Body of pancreas (tissue), 4 donors: Measurements from ENCODE around the gene S1PR2. TPM values are rescaled to one million over a fixed set of nuclear protein-coding genes. Genes with fewer than 3 reads are reported as not detected.

Source experiments
- ATAC-seq: fragments of 150-250 bp; one replicate; pipeline ENCODE4 v1.9.1; 2016
- DNase-seq, 4 donors: peaks; one replicate each; pipeline ENCODE4 v3.0.0-alpha.2; 2019
- H3K27ac ChIP-seq, 4 donors: fragments of 200-600 bp; sonication (generic); 1 replicate in 3 of 4; 2 replicates in 1 of 4; pipeline versions ENCODE4 v1.5.1 to v1.6.1; 2016 to 2019; ENCODE audit warnings: mild to moderate bottlenecking in 1 of 4, mixed read lengths in 1 of 4, moderate library complexity in 1 of 4
- H3K27me3 ChIP-seq, 2 donors: fragments of 200-600 bp; sonication (generic); one replicate each; pipeline ENCODE4 v1.6.0; 2016; ENCODE audit warnings: mild to moderate bottlenecking in 1 of 2
- H3K36me3 ChIP-seq, 2 donors: fragments of 200-600 bp; sonication (generic); replicated peaks in 1 of 2; 2 replicates each; pipeline ENCODE4 v1.5.1; 2016; ENCODE audit warnings: low read depth in 2 of 2; ENCODE audit not compliant: insufficient read depth in 1 of 2
- H3K4me1 ChIP-seq: fragments of 200-600 bp; sonication (generic); one replicate; pipeline ENCODE4 v1.6.0; 2016
- H3K4me3 ChIP-seq, 2 donors: fragments of 200-600 bp; sonication (generic); 1 replicate in 1 of 2; 2 replicates in 1 of 2; pipeline ENCODE4 v1.5.1; 2016 to 2019
- H3K9me3 ChIP-seq, 3 donors: fragments of 200-600 bp; sonication (generic); 1 replicate in 2 of 3; 2 replicates in 1 of 3; pipeline ENCODE4 v1.5.1; 2016
- CTCF ChIP-seq, 7 experiments: fragments of 450-650 bp in 4 of 7; fragments of 200-600 bp in 3 of 7; sonication (generic) in 3 of 7; IDR thresholded peaks; one replicate each; pipeline ENCODE4 v1.5.1; 2016 to 2019; ENCODE audit warnings: antibody characterized with exemption in 7 of 7
- POLR2A ChIP-seq, 3 donors: fragments of 450-650 bp; IDR thresholded peaks; one replicate each; pipeline ENCODE4 v1.6.1; 2016; ENCODE audit warnings: antibody characterized with exemption in 3 of 3, mild to moderate bottlenecking in 2 of 3
- WGBS, 2 donors: methylation state at CpG; one replicate each; pipeline ENCODE4 v1.1.5; 2017; 5-methylcytosine and 5-hydroxymethylcytosine counted together
- intact Hi-C: fragments of 100-400 bp; cut with DNase I; formaldehyde crosslinking; loops from one replicate; pipeline ENCODE4 v1.15.1; 2023
- total RNA-seq, 2 donors: library from RNA; depleted of rRNA; stranded (reverse); fragments of >200 nt; gene quantifications; one replicate each; pipeline ENCODE4 v1.1.0, GENCODE V29; 2016

The S1PR2 gene
- 1 to 10 TPM; 2.6 to 3.6 TPM for total RNA-seq

DNA sequence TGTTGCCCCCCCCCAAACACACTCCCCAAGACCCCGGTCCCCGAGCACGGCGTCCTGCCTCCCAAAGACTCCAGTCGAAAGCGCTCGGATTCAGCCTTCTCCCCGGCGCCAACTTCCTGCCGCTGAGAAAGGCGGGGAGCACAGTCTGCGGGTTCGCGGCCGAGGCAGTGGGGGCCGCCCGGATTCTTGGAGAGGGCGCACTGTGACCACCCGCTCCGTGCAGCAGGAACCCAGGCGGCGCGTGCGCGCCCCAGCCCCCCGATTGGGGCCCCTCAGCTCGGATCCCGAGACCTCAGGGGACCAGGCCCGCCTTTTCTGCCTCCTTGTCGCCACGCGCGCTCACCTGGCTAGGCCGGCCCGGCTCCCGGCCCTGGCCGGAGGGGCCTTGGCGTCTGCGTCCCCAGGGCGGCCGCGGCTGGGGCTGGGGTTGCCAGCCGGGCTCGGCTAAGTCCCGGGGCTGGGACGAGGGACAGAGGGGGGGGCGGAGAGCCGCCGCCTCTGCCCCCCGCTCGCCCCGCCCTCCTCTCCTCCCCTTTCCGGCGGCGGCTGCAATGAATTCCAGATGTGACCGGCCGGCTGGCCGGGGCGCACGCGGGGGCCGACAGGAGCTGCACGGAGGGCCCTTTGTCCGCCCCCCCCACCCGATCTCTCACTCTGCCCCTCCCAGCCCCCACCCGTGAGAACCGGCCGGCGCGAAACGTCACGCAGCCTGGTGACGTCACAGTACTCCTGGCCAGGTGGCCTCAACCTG is at the start of gene S1PR2:
Gene S1PR2 (minus strand): TSS at position 471 of the 751 bp plus-strand sequence. CDS start 6,426 bp downstream, outside the sequence.
- TF ChIP-seq POLR2A (IDR thresholded peaks at IDR 0.05) (peak in 2 of 3 donors; percentile 45 to 46), CTCF (IDR thresholded peaks at IDR 0.05) (no peak)
- peak; percentile 75 for ATAC-seq
- no peaks in the 10 kb centered on the region for H3K9me3 ChIP-seq
- no peaks in the 10 kb centered on the region for H3K36me3 ChIP-seq
- no peaks in the 10 kb centered on the region for H3K27me3 ChIP-seq
- peaks cover 18% of the 10 kb centered on the region for H3K4me1 ChIP-seq
- 1% methylated on average over 55 of the region's 73 CpGs; no CpG with 5 or more reads in 1 of the 2 donors for WGBS, 2 donors
- peak within 1 kb of the TSS; percentile 7 to 79 (median 66) for H3K27ac ChIP-seq
- H3K4me3 ChIP-seq = peak within 1 kb of the TSS; percentile 68 to 73
- intact Hi-C loops = no loop called here
- peak; percentile 71 to 76 (median 73) for DNase-seq

GRCh38 chr19:10279737-10280442 is 48.8 kb upstream of the S1PR2 start:
- no peaks in the 10 kb centered on the region for H3K27me3 ChIP-seq
- ATAC-seq (no peak), DNase-seq (no peak)
- intact Hi-C loops = no loop called here
- no peaks in the 10 kb centered on the region for H3K4me1 ChIP-seq
- no peaks in the 10 kb centered on the region for H3K9me3 ChIP-seq
- TF ChIP-seq CTCF (IDR thresholded peaks at IDR 0.05) (no peak), POLR2A (IDR thresholded peaks at IDR 0.05) (no peak)
- H3K4me3 ChIP-seq = no peak overlapping the region
- WGBS, 2 donors = 81% methylated on average over 5 of the region's 5 CpGs
- H3K27ac ChIP-seq = no peak overlapping the region
- H3K36me3 ChIP-seq = peaks cover 0 to 6% of the 10 kb centered on the region in 2 donors

DNA sequence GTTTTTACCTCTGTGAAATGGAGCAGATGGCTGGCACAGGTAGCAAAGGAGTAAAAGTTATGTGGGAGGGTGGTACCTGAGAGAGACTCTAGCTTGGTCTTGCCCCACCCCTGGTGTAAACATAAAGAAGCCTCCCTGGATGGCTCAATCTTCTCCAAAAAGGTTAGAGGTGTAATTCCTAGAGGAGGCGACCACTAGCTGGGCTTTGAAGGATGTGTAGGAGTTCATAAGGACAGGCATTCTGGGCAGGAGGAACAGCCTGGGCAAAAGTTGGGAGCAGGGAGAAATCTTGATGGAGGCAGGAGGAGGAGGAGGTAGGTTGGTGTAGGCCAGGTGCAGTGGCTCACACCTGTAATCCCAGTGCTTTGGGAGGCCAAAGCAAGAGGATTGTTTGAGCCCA is 47.8 kb upstream of the S1PR2 start:
- no peak overlapping the region for H3K27ac ChIP-seq
- TF ChIP-seq CTCF (IDR thresholded peaks at IDR 0.05) (no peak), POLR2A (IDR thresholded peaks at IDR 0.05) (no peak)
- DNase-seq (no peak), ATAC-seq (no peak)
- H3K4me1 ChIP-seq = no peaks in the 10 kb centered on the region
- H3K9me3 ChIP-seq = no peaks in the 10 kb centered on the region
- peaks cover 0 to 4% of the 10 kb centered on the region in 2 donors for H3K36me3 ChIP-seq
- H3K27me3 ChIP-seq = no peaks in the 10 kb centered on the region
- H3K4me3 ChIP-seq = no peak overlapping the region
- WGBS, 2 donors = 75 to 100% methylated on average over 1 of the region's 1 CpG
- intact Hi-C loops = no loop called here

DNA sequence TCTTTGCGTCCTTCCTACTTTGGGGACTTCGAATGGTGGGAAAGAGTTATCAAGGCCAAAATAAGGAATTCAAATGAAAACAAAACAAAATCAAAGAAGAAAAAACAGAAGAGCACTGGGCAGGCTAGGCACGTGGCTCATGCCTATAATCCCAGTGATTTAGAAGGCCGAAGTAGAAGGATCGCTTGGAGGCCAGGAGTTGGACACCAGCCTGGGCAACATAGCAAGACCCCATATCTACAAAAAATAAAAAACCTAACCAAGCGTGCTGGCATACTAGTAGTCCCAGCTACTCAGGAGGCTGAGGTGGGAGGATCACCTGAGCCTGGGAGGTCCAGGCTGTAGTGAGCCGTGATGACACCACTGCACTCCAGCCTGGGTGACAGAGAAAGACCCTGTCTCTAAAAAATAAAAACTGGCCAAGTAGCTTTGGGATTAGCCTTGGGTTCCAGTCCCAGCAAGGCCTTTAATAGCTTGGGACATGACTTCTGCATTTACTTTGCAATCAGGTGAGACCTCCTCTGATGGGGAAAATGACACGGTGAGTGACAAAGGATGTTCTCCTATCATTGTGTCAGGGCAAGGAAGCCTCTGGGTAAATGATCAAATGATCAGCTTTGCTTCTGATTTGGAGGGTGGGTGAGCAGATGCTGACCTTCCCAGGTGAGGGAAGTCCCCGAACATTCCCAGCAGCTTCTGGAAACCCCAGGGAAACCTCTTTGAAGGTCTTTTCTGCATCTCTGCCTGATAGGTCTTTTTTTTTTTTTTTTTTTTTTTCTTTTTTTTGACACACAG is 46.9 kb upstream of the S1PR2 start:
- ATAC-seq (no peak), DNase-seq (no peak)
- Histone ChIP-seq H3K4me1 (no peaks in the 10 kb centered on the region), H3K27me3 (no peaks in the 10 kb centered on the region), H3K4me3 (no peak overlapping the region), H3K36me3 (peaks cover 0 to 3% of the 10 kb centered on the region in 2 donors), H3K9me3 (no peaks in the 10 kb centered on the region), H3K27ac (no peak overlapping the region)
- 63 to 69% methylated on average over 9 of the region's 9 CpGs for WGBS, 2 donors
- no peak for TF ChIP-seq POLR2A (IDR thresholded peaks at IDR 0.05)
- intact Hi-C loops = no loop called here

- peaks cover 0 to 3% of the 10 kb centered on the region in 2 donors for H3K36me3 ChIP-seq
These were observed 43.5 kb upstream of the S1PR2 start for GRCh38 chr19:10274589-10274988.

More at GRCh38 chr19:10274589-10274988, 43.5 kb upstream of the S1PR2 start:
- H3K27ac ChIP-seq = no peak overlapping the region
- no peak overlapping the region for H3K4me3 ChIP-seq
- H3K4me1 ChIP-seq = peaks cover 21% of the 10 kb centered on the region
- 66 to 81% methylated on average over 9 to 10 of the region's 10 CpGs for WGBS, 2 donors
- TF ChIP-seq POLR2A (IDR thresholded peaks at IDR 0.05) (no peak), CTCF (IDR thresholded peaks at IDR 0.05) (no peak)
- H3K27me3 ChIP-seq = peaks cover 0 to 10% of the 10 kb centered on the region in 2 donors
- intact Hi-C loops = no loop called here
- ATAC-seq (no peak), DNase-seq (no peak)
- H3K9me3 ChIP-seq = no peaks in the 10 kb centered on the region
